Loucy (cell line): Measurements from ENCODE around the gene ATP1B2.
A peak's percentile ranks its signal among the peaks of the same experiment; 100 is the strongest.
"Not testable (repeated sequence)": the region's sequence is repeated elsewhere in the genome, so short reads cannot be mapped to it uniquely, and the experiment has no call there.

Experiments
- H2AFZ ChIP-seq: fragments of 200-600 bp; sonication (generic); 2 replicates; pipeline ENCODE4 v1.6.0; 2016; ENCODE audit warnings: antibody characterized with exemption, mild to moderate bottlenecking, low read length, moderate library complexity
- H3F3A ChIP-seq: fragments of 200-600 bp; 2 replicates; pipeline ENCODE4 v1.6.0; 2016; ENCODE audit warnings: antibody characterized with exemption, low read depth, mild to moderate bottlenecking
- H3K27me3 ChIP-seq: fragments of 200-600 bp; sonication (generic); 2 replicates; pipeline ENCODE4 v1.6.1; 2014; ENCODE audit warnings: low read length, mild to moderate bottlenecking; ENCODE audit not compliant: insufficient read depth, poor library complexity, severe bottlenecking
- H3K36me3 ChIP-seq: fragments of 200-600 bp; sonication (generic); 2 replicates; pipeline ENCODE4 v1.6.1; 2016; ENCODE audit warnings: low read length; ENCODE audit not compliant: insufficient read depth
- H3K4me1 ChIP-seq: fragments of 200-600 bp; sonication (generic); 2 replicates; pipeline ENCODE4 v1.5.1; 2014; ENCODE audit warnings: low read length, mild to moderate bottlenecking; ENCODE audit not compliant: insufficient read depth, poor library complexity, severe bottlenecking
- H3K4me2 ChIP-seq: fragments of 200-600 bp; sonication (generic); 2 replicates; pipeline ENCODE4 v1.6.0; 2014; ENCODE audit warnings: antibody characterized with exemption, low read length, low read depth, mild to moderate bottlenecking; ENCODE audit not compliant: poor library complexity, severe bottlenecking
- H3K4me3 ChIP-seq: fragments of 200-600 bp; sonication (generic); 2 replicates; pipeline ENCODE4 v1.5.1; 2014; ENCODE audit warnings: low read length, mild to moderate bottlenecking, mixed read lengths; ENCODE audit not compliant: poor library complexity, severe bottlenecking
- H3K79me2 ChIP-seq: fragments of 200-600 bp; sonication (generic); 2 replicates; pipeline ENCODE4 v1.6.1; 2014; ENCODE audit warnings: low read length; ENCODE audit not compliant: insufficient read depth
- H3K9ac ChIP-seq: fragments of 200-600 bp; sonication (generic); 2 replicates; pipeline ENCODE4 v1.6.0; 2014; ENCODE audit warnings: mild to moderate bottlenecking, low read depth, low read length, moderate library complexity; ENCODE audit not compliant: poor library complexity, severe bottlenecking
- H3K9me2 ChIP-seq: fragments of 200-600 bp; sonication (generic); replicated peaks from 2 replicates; pipeline ENCODE4 v1.6.1; 2016; ENCODE audit warnings: low read depth, low read length, mixed read lengths
- H3K9me3 ChIP-seq: fragments of 200-600 bp; sonication (generic); 2 replicates; pipeline ENCODE4 v1.6.1; 2014; ENCODE audit warnings: mild to moderate bottlenecking, antibody characterized with exemption, low read length, low read depth; ENCODE audit not compliant: insufficient read depth
- H4K20me1 ChIP-seq: fragments of 200-600 bp; sonication (generic); 2 replicates; pipeline ENCODE4 v1.6.0; 2014; ENCODE audit warnings: antibody characterized with exemption, low read length, mild to moderate bottlenecking; ENCODE audit not compliant: insufficient read depth, poor library complexity, severe bottlenecking
- CTCF ChIP-seq: fragments of 200-600 bp; sonication (generic); conservative IDR thresholded peaks from 2 replicates; pipeline ENCODE4 v1.5.1; 2014; ENCODE audit warnings: mild to moderate bottlenecking, antibody characterized with exemption, low read length
- EZH2phosphoT487 ChIP-seq: fragments of 200-600 bp; IDR thresholded peaks from 2 replicates; pipeline ENCODE4 v1.6.1; 2018; ENCODE audit warnings: antibody characterized with exemption, mild to moderate bottlenecking, moderate library complexity, borderline replicate concordance

Gene ATP1B2

GRCh38 chr17:7620835-7621234 lies 29.9 kb upstream of the ATP1B2 start:
- H3K4me3 ChIP-seq: no peak overlapping the region
- no peaks in the 10 kb centered on the region for H3K9me3 ChIP-seq
- no peaks in the 10 kb centered on the region for H3K36me3 ChIP-seq
- no peaks in the 10 kb centered on the region for H3K4me1 ChIP-seq
- no peaks in the 10 kb centered on the region for H3F3A ChIP-seq
- no peaks in the 10 kb centered on the region for H3K79me2 ChIP-seq
- H3K9ac ChIP-seq: no peak overlapping the region
- no peaks in the 10 kb centered on the region for H3K9me2 ChIP-seq
- no peaks in the 10 kb centered on the region for H3K27me3 ChIP-seq
- no peak for TF ChIP-seq CTCF
- no peak for TF ChIP-seq EZH2phosphoT487
- no peaks in the 10 kb centered on the region for H4K20me1 ChIP-seq
- no peak overlapping the region for H3K4me2 ChIP-seq
- H2AFZ ChIP-seq: no peak overlapping the region

- Histone ChIP-seq H3K9ac (no peak overlapping the region), H4K20me1 (no peaks in the 10 kb centered on the region), H3K4me2 (no peak overlapping the region), H3K79me2 (peaks cover 7% of the 10 kb centered on the region; the same call in 1 of the 2 replicates), H3K9me3 (no peaks in the 10 kb centered on the region), H3K27me3 (no peaks in the 10 kb centered on the region), H3F3A (no peaks in the 10 kb centered on the region), H2AFZ (no peak overlapping the region), H3K9me2 (no peaks in the 10 kb centered on the region), H3K36me3 (no peaks in the 10 kb centered on the region), H3K4me3 (no peak overlapping the region), H3K4me1 (peaks cover 7% of the 10 kb centered on the region)
- TF ChIP-seq CTCF (no peak), EZH2phosphoT487 (no peak)
Observed at GRCh38 chr17:7623661-7624060, 27.1 kb upstream of the ATP1B2 start.

- not testable (repeated sequence) for H3K79me2 ChIP-seq, H3K4me2 ChIP-seq, H2AFZ ChIP-seq, H3K4me3 ChIP-seq, H3K36me3 ChIP-seq, H3K4me1 ChIP-seq, H3K9me2 ChIP-seq, H3K9me3 ChIP-seq, H4K20me1 ChIP-seq, H3K27me3 ChIP-seq, H3K9ac ChIP-seq, H3F3A ChIP-seq
Observed at GRCh38 chr17:7625749-7626148, 25.0 kb upstream of the ATP1B2 start.

- Histone ChIP-seq H2AFZ (no peak overlapping the region), H3F3A (no peaks in the 10 kb centered on the region), H3K9me3 (no peaks in the 10 kb centered on the region), H3K79me2 (peaks cover 7% of the 10 kb centered on the region; the same call in 1 of the 2 replicates), H3K9ac (peak overlapping the region; percentile 87), H3K4me2 (peak overlapping the region; percentile 88), H3K36me3 (no peaks in the 10 kb centered on the region), H3K9me2 (no peaks in the 10 kb centered on the region), H3K27me3 (no peaks in the 10 kb centered on the region), H3K4me3 (peak overlapping the region; percentile 94), H4K20me1 (no peaks in the 10 kb centered on the region), H3K4me1 (peaks cover 7% of the 10 kb centered on the region)
- TF ChIP-seq CTCF (no peak), EZH2phosphoT487 (no peak)
Observed at GRCh38 chr17:7626307-7626706, 24.4 kb upstream of the ATP1B2 start.
